22Rv1 (cell line): ENCODE data around the gene FN1.

ENCODE experiments used
- H3K27ac ChIP-seq: fragments of 450-650 bp; 2 replicates; pipeline ENCODE4 v1.5.1; 2017
- CTCF ChIP-seq: fragments of 450-650 bp; IDR thresholded peaks from 2 replicates; pipeline ENCODE4 v1.5.1; 2017; ENCODE audit warnings: mild to moderate bottlenecking
- ZFX ChIP-seq: fragments of 450-650 bp; IDR thresholded peaks from 2 replicates; pipeline ENCODE4 v1.6.1; 2017; ENCODE audit warnings: antibody characterized with exemption, borderline replicate concordance

FN1 gene

GRCh38 chr2:215355801-215356200, 80.1 kb downstream of the FN1 start:
- H3K27ac ChIP-seq, result no peak overlapping the region
- no peak for TF ChIP-seq CTCF
- TF ChIP-seq ZFX, result no peak

- TF ChIP-seq CTCF, result no peak
- no peak for TF ChIP-seq ZFX
- no peak overlapping the region for H3K27ac ChIP-seq
Observed at GRCh38 chr2:215354771-215355695, 80.8 kb downstream of the FN1 start.

- TF ChIP-seq ZFX (no peak), CTCF (no peak)
- H3K27ac ChIP-seq, result no peak overlapping the region
Observed at GRCh38 chr2:215352602-215353001, 83.3 kb downstream of the FN1 start.

DNA sequence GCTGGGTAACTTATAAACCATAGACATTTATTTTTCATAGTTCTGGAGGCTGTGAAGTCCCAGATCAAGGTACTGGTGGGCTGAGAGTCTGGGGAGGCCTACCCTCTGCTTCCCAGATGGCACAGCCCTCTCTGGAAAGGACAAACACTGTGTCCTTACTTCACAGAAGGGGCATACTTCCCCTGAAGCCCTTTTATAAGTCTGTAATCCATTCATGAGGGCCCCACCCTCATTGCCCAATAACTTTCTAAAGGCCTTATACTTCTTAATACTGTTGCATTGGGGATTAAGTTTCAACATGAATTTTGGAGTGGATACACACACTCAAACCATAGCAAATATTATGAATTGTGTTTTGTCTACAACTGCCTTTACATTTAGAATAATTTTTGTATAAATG, 88.0 kb downstream of the FN1 start:
- TF ChIP-seq CTCF (no peak), ZFX (no peak)
- no peak overlapping the region for H3K27ac ChIP-seq

DNA sequence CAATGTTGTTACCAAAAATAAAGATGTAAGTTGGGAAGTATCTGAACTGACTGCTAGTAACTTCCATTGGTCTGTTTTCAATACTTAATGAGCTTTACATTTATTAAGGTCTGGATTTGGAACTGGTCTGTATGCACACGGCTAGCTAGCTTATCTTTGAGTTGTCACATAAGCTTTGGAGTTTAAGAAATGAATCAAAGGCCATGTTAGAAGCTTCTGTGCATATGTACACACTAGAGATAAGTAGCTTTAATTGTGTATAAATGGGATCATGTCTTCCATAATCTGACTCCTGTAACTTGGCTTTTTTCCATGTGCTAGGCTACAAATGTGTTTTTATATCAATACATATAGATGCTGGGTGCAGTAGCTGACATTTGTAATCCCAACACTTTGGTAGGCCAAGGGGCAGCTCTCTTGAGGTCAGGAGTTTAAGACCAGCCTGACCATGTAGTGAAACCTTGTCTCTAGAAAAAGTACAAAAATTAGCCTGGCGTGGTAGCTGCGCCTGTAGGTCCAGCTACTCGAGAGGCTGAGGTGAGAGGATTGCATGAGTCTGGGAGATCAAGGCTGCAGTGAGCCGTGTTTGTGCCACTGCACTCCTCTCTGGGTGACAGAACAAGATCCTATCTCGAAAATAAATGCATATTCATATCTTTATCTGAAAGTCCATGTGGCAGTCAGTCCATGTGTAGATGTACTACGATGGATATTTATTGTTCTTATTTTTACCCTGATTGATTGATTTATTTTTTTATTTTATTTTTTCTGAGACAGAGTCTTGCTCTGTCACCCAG, 96.8 kb downstream of the FN1 start:
- TF ChIP-seq CTCF, result no peak
- TF ChIP-seq ZFX, result no peak
- no peak overlapping the region for H3K27ac ChIP-seq

- TF ChIP-seq CTCF (no peak), ZFX (no peak)
- no peak overlapping the region for H3K27ac ChIP-seq
Observed at GRCh38 chr2:215332872-215333595, 102.8 kb downstream of the FN1 start.
